Transverse colon (tissue), 4 donors: ENCODE measurements around the gene MASP1. TPM values are rescaled to one million over a fixed set of nuclear protein-coding genes. Genes with fewer than 3 reads are reported as not detected.

ENCODE experiments used
- DNase-seq: peaks from one replicate; pipeline ENCODE4 v3.0.0-alpha.2; 2019
- H3K27ac ChIP-seq, 4 donors: fragments of 200-600 bp; sonication (generic); 2 replicates each; pipeline ENCODE4 v1.5.1; 2016 to 2018; ENCODE audit warnings: inconsistent platforms in 4 of 4
- H3K27me3 ChIP-seq: fragments of 200-600 bp; sonication (generic); 2 replicates; pipeline ENCODE4 v1.5.1; 2017; ENCODE audit warnings: inconsistent platforms
- H3K36me3 ChIP-seq, 4 donors: fragments of 200-600 bp; sonication (generic); 2 replicates each; pipeline ENCODE4 v1.5.1; 2017 to 2019; ENCODE audit warnings: inconsistent platforms in 4 of 4
- H3K4me1 ChIP-seq, 4 donors: fragments of 200-600 bp; sonication (generic); 2 replicates each; pipeline ENCODE4 v1.5.1; 2017 to 2020; ENCODE audit warnings: inconsistent platforms in 4 of 4
- H3K4me3 ChIP-seq, 4 donors: fragments of 200-600 bp; sonication (generic); 1 replicate in 1 of 4; 2 replicates in 3 of 4; pipeline versions ENCODE4 v1.5.1 to v1.6.1; 2017 to 2019; ENCODE audit warnings: inconsistent platforms in 4 of 4
- H3K9me3 ChIP-seq, 2 donors: fragments of 200-600 bp; sonication (generic); 2 replicates each; pipeline ENCODE4 v1.5.1; 2017 to 2019; ENCODE audit warnings: inconsistent platforms in 2 of 2
- CTCF ChIP-seq, 5 experiments: fragments of 200-600 bp in 3 of 5; fragments of 450-650 bp in 2 of 5; sonication (generic) in 3 of 5; IDR thresholded peaks; 1 replicate in 2 of 5; 2 replicates in 3 of 5; pipeline ENCODE4 v1.5.1; 2016 to 2017; ENCODE audit warnings: antibody characterized with exemption in 5 of 5, inconsistent platforms in 3 of 5, mild to moderate bottlenecking in 2 of 5, moderate library complexity in 1 of 5
- EP300 ChIP-seq: sonication (generic); formaldehyde crosslinking; IDR thresholded peaks from one replicate; pipeline ENCODE4 v1.6.1; 2017; ENCODE audit warnings: antibody characterized with exemption, low read depth
- POLR2A ChIP-seq: fragments of 450-650 bp; IDR thresholded peaks from one replicate; pipeline ENCODE4 v1.6.1; 2016; ENCODE audit warnings: antibody characterized with exemption, mild to moderate bottlenecking, moderate library complexity
- POLR2AphosphoS5 ChIP-seq, 3 donors: sonication (generic); formaldehyde crosslinking; IDR thresholded peaks; one replicate each; pipeline ENCODE4 v1.6.1; 2016; ENCODE audit warnings: antibody characterized with exemption in 3 of 3
- WGBS, 2 donors: methylation state at CpG; one replicate each; pipeline ENCODE4 v1.1.5; 2018; ENCODE audit warnings: low coverage in 1 of 2; 5-methylcytosine and 5-hydroxymethylcytosine counted together
- in situ Hi-C, 4 donors: fragments of 200-750 bp; cut with MboI; loops; one replicate each; pipeline versions ENCODE4 v1.15.0 to v1.15.1; 2017; ENCODE audit warnings: low sequenced_read_pairs in 3 of 4, low pct_ligation_motif_present in 1 of 4, low pct_unique_long_range_greater_than_20kb in 1 of 4
- intact Hi-C: fragments of 100-400 bp; cut with DNase I; formaldehyde crosslinking; loops from one replicate; pipeline ENCODE4 v1.15.1; 2023; ENCODE audit warnings: low total_unique reads
- total RNA-seq, 4 donors: library from RNA; depleted of rRNA; stranded (reverse); fragments of >200 nt; gene quantifications; one replicate each; pipeline ENCODE4 v1.1.0, GENCODE V29; 2016

The MASP1 gene
- total RNA-seq, 4 donors from 2014 or later: 4.5 to 45.2 (median 13.9) TPM

- Histone ChIP-seq H3K9me3 (no peaks in the 10 kb centered on the region), H3K36me3 (no peaks in the 10 kb centered on the region), H3K27me3 (no peaks in the 10 kb centered on the region), H3K4me3 (peak overlapping the region; percentile 3 to 38 (median 16)), H3K4me1 (peaks cover 0 to 10% (median 6%) of the 10 kb centered on the region in 4 donors), H3K27ac (peak overlapping the region; percentile 41 to 85 (median 66))
- 14 to 23% methylated on average over 1 to 6 of the region's 6 CpGs for WGBS, 2 donors
- TF ChIP-seq POLR2AphosphoS5 (IDR thresholded peaks at IDR 0.05): no peak
- TF ChIP-seq EP300: no peak
- no peak for TF ChIP-seq POLR2A
- TF ChIP-seq CTCF (IDR thresholded peaks at IDR 0.05): no peak
- intact Hi-C loops: loop anchor here (10.0 kb wide), 1 partner anchor 66 kb away; no protein-coding TSS in a partner anchor
- in situ Hi-C loops: no loop called here
- DNase-seq: no peak
Observed at GRCh38 chr3:187291001-187291511, 481 bp downstream of the MASP1 start.

- 33 to 42% methylated on average over 1 of the region's 1 CpG for WGBS, 2 donors
- Histone ChIP-seq H3K4me1 (peaks cover 0 to 10% (median 6%) of the 10 kb centered on the region in 4 donors), H3K27me3 (no peaks in the 10 kb centered on the region), H3K4me3 (peak overlapping the region in 3 of 4 donors; percentile 6 to 38 (median 27)), H3K36me3 (no peaks in the 10 kb centered on the region), H3K27ac (peak overlapping the region; percentile 41 to 85 (median 66)), H3K9me3 (no peaks in the 10 kb centered on the region)
- intact Hi-C loops (loop anchor here (10.0 kb wide), 1 partner anchor 66 kb away; no protein-coding TSS in a partner anchor), in situ Hi-C loops (no loop called here)
- DNase-seq: no peak
- TF ChIP-seq CTCF (IDR thresholded peaks at IDR 0.05) (no peak), EP300 (no peak), POLR2A (no peak), POLR2AphosphoS5 (IDR thresholded peaks at IDR 0.05) (no peak)
Observed at GRCh38 chr3:187290503-187290902, 1.0 kb downstream of the MASP1 start.

DNA sequence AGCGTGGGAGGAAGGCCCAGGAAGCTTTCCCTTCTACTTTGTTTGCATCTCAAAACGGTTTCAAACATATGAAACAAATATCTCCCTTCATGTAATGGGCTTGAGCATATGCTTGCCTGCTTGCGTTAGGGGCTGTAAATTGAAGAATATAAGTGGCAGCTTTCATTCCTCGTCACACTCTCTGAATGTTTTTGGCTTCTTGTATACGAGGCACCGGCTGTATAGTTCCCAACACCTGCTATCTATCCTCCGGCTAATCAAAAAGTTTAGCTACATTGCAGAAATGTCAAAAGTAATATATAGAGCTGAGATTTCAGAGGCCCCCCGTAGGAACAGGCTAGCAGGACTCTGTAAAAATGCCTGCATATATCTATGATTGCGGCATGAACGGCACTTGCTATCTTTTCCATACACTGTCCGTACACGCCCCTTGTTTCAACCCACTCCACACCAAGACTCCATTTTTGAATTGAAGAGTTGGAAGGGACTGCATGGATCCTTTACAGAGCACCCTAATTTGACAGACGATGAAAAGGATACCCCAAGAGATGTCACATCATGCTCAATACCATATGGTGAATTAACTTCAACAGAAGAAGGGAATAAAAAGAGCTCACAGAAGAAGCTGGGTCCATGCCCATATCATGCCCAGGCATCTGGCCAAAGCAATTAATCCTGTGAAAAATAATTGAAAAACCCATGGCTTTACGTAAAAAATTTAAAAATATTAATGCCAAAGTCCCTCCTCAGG is 2.5 kb downstream of the MASP1 start:
- Histone ChIP-seq H3K4me3 (peak overlapping the region in 1 of 4 donors; percentile 8), H3K4me1 (peaks cover 0 to 10% (median 6%) of the 10 kb centered on the region in 4 donors), H3K27ac (peak overlapping the region in 3 of 4 donors; percentile 21 to 85 (median 75)), H3K9me3 (no peaks in the 10 kb centered on the region), H3K36me3 (no peaks in the 10 kb centered on the region), H3K27me3 (no peaks in the 10 kb centered on the region)
- WGBS, 2 donors: 76% methylated on average over 14 of the region's 14 CpGs
- in situ Hi-C loops (no loop called here), intact Hi-C loops (no loop called here)
- no peak for DNase-seq
- no peak for TF ChIP-seq CTCF (IDR thresholded peaks at IDR 0.05)

DNA sequence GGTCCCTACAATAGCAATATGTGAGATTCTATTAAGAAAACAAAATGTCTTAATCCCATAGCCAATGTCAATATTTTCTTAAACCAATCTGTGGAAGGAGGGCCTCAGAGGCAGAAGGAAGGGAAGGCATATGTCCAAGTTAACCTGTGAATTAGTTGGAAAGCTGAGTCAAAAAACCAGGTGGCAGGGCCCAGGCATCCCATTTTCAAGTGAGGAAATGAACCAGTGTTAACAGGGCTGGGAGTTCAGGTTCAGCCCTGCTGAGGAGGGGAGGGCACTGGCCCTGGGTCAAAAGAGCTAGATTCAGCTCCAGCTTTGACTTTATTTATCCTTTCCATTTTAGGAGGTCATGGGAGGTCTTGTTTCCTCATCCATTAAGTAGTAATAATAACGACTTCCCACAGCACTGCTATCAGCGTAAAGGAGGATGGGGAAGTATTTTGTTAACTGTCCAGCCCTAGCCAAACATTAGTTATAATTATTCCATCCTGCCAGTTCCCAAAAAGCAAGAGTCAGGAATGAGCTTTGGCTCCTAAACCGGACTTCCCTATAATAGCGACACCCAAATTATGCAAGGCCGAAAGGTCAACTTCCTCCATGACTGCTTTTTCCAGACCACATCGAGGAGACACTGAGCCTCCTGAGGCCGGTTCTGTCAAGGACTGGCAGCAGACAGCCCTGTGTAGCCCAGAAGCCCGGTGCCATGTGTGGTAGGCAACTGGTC is 3.2 kb downstream of the MASP1 start:
- WGBS, 2 donors: 67 to 72% methylated on average over 5 to 8 of the region's 8 CpGs
- Histone ChIP-seq H3K9me3 (no peaks in the 10 kb centered on the region), H3K27ac (no peak overlapping the region), H3K4me3 (no peak overlapping the region), H3K4me1 (peaks cover 0 to 10% (median 6%) of the 10 kb centered on the region in 4 donors), H3K36me3 (no peaks in the 10 kb centered on the region), H3K27me3 (no peaks in the 10 kb centered on the region)
- in situ Hi-C loops (no loop called here), intact Hi-C loops (no loop called here)
- no peak for DNase-seq
- no peak for TF ChIP-seq CTCF (IDR thresholded peaks at IDR 0.05)
- TF ChIP-seq POLR2AphosphoS5 (IDR thresholded peaks at IDR 0.05): no peak
- no peak for TF ChIP-seq POLR2A
- TF ChIP-seq EP300: no peak
